ENCODE measurements around the gene ALPL. TPM values are rescaled to one million over a fixed set of nuclear protein-coding genes. Genes with fewer than 3 reads are reported as not detected.

ALPL gene
- total and polyA plus RNA-seq, 4 experiments from 2014 or later: not detected

DNA sequence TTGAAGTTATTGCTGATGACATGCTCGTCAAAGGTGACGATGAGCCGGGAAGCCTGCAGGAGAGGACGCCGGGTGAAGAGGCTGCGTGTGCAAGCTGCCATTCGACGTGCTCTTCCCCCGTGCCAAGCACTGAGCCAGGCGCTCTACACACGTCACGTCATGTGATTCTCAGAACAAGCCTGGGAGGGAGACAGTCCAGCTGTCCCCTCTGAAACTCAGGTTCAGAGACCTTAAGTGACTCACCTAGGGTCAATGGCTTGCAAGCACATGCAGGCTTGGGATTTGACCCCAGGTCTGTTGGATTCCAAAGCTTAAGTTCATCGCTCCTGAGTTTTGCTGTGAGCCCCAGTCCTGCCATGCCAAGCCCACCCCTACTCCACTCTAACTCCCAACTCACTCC lies 102.8 kb downstream of the ALPL start:
- ChIA-PET POLR2A (ENCODE audit: partially characterized antibody) (no interaction called here), CTCF (ENCODE audit: partially characterized antibody) (no interaction called here)
- Mint-ChIP-seq H3K4me1 (peaks cover 5 to 12% (median 8%) of the 10 kb centered on the region in 4 donors), H3K27ac (no peak overlapping the region), H3K27me3 (peaks cover 0 to 9% of the 10 kb centered on the region in 2 donors), H3K9me3 (no peaks in the 10 kb centered on the region), H3K4me3 (no peak overlapping the region), H3K36me3 (no peaks in the 10 kb centered on the region)
- H3K4me1 ChIP-seq (ENCODE audit: insufficient read depth, low read length): no peaks in the 10 kb centered on the region
- no peak overlapping the region for H3K27ac ChIP-seq (ENCODE audit: low read depth, low read length)
- no peaks in the 10 kb centered on the region for H3K27me3 ChIP-seq (ENCODE audit: insufficient read depth, low read length)
- intact Hi-C loops (cut with micrococcal nuclease): no loop called here
- H3K36me3 ChIP-seq (ENCODE audit: insufficient read depth, low read length): no peaks in the 10 kb centered on the region
- no peak for DNase-seq
- H3K4me3 ChIP-seq (ENCODE audit: low read length in 2 of 2): no peak overlapping the region
- no peaks in the 10 kb centered on the region for H3K9me3 ChIP-seq (ENCODE audit: control insufficient read depth in 1 of 2, low read length in 2 of 2)

DNA sequence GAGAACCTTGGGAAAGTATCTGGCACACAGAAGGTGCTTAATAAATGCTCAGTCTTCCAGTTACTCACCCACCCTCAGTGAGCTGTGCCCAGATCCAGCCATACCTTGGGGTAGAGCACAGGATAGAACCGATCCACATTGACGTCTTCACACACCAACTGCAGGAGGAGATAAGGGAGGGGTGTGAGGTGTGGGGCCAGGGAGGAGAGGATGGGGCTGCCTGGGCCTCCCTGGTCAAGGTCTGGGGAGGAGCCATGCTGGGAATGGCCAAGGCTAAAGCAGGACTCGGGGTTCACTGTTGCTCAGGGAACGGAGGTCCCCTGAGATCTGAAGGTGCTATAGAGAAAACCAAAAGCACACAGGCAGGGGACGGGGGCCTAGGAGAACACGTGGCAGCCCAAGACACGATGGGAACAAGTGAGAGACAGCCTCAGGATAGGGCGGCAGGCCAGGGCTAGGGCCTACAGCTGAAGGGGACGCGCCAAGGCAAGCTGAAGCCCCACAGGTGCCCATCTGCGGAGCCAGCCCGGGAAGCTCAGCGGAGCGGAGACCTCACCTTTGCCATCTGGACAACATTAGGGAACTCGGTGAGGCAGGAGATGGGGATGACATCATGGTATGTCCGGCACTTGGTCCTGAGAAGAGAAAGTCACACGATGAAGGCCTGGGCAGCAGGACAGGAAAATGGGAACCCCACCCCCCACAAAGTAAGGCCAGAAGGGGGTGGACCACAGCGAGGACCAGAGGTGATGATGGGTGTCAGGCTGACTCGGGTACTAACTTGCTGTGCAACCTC lies 104.0 kb downstream of the ALPL start:
- H3K4me3 ChIP-seq (ENCODE audit: low read length in 2 of 2): no peak overlapping the region
- H3K4me1 Mint-ChIP-seq: peaks cover 0 to under 1% (median 0%) of the 10 kb centered on the region in 4 donors

DNA sequence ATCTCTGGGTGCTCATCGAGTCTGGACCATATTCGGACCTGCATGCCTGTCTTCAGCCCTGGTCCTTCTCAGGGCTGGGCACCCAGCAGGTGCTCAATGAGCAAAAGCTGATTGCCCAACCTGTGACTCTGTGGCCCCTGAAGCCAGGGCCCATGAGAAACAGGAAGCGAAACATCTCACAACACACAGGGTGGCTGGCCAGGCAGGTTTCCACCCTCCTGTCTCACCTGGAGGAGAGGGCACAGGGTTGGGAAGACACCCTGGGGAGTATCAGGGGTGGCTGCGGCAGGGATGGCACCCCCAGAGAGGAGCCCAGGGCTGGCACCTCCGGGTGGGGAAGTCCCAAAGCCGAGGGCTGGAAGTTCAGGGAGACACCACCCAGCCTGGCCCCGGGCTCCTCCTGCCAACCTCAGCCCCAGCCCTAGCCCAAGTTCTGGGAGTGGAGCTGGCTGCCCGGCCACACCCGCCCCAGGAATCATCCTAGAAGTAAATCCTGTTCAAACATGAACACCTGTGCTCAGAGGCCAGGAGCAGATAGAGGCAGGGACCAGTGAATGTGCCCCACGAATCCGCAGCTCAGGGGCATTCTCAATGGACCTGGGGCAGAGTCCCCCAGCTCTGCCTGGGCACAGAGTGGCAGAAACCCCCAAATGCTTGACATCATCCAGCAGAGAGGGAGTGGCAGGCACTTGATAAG lies 105.3 kb downstream of the ALPL start:
- Histone ChIP-seq H3K4me3 (ENCODE audit: low read length in 2 of 2) (no peak overlapping the region), H3K4me1 (ENCODE audit: insufficient read depth, low read length) (no peaks in the 10 kb centered on the region), H3K27ac (ENCODE audit: low read depth, low read length) (no peak overlapping the region), H3K9me3 (ENCODE audit: control insufficient read depth in 1 of 2, low read length in 2 of 2) (no peaks in the 10 kb centered on the region), H3K27me3 (ENCODE audit: insufficient read depth, low read length) (no peaks in the 10 kb centered on the region), H3K36me3 (ENCODE audit: insufficient read depth, low read length) (no peaks in the 10 kb centered on the region)
- intact Hi-C loops (cut with micrococcal nuclease): no loop called here
- no peak for DNase-seq
- Mint-ChIP-seq H3K36me3 (no peaks in the 10 kb centered on the region), H3K4me3 (no peak overlapping the region), H3K27me3 (peaks cover 1 to 2% of the 10 kb centered on the region in 2 donors), H3K9me3 (no peaks in the 10 kb centered on the region), H3K27ac (no peak overlapping the region), H3K4me1 (no peaks in the 10 kb centered on the region)
- CTCF ChIA-PET (ENCODE audit: partially characterized antibody): no interaction called here
- POLR2A ChIA-PET (ENCODE audit: partially characterized antibody): no interaction called here

More for the DNA sequence above, 104.0 kb downstream of the ALPL start:
- no peak for DNase-seq
- Mint-ChIP-seq H3K36me3 (no peaks in the 10 kb centered on the region), H3K4me3 (no peak overlapping the region), H3K27ac (no peak overlapping the region), H3K9me3 (no peaks in the 10 kb centered on the region), H3K27me3 (peaks cover 0 to 2% of the 10 kb centered on the region in 2 donors)
- Histone ChIP-seq H3K27ac (ENCODE audit: low read depth, low read length) (no peak overlapping the region), H3K27me3 (ENCODE audit: insufficient read depth, low read length) (no peaks in the 10 kb centered on the region), H3K4me1 (ENCODE audit: insufficient read depth, low read length) (no peaks in the 10 kb centered on the region), H3K36me3 (ENCODE audit: insufficient read depth, low read length) (no peaks in the 10 kb centered on the region), H3K9me3 (ENCODE audit: control insufficient read depth in 1 of 2, low read length in 2 of 2) (no peaks in the 10 kb centered on the region)
- ChIA-PET CTCF (ENCODE audit: partially characterized antibody) (no interaction called here), POLR2A (ENCODE audit: partially characterized antibody) (no interaction called here)
- intact Hi-C loops (cut with micrococcal nuclease): no loop called here

DNA sequence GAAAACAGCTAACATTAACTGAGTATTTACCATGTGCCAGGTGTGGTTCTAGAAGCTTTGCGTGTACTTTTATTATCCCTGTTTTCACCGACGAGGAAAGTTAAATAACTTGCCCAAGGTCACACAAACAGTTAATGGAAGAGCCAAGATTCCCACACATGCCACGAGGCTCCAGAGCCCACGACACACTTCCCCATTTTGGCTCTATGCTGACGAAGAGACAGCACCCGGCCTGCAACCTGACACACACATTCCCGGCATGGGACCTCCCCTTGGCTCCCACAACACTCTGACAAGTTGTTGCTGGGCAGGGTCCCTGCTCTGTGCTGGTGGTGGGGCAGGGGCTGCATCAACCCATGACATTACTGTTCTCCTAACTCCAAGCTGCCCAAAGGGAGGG lies 107.1 kb downstream of the ALPL start:
- Histone ChIP-seq H3K4me1 (ENCODE audit: insufficient read depth, low read length) (no peaks in the 10 kb centered on the region), H3K4me3 (ENCODE audit: low read length in 2 of 2) (no peak overlapping the region), H3K36me3 (ENCODE audit: insufficient read depth, low read length) (no peaks in the 10 kb centered on the region), H3K9me3 (ENCODE audit: control insufficient read depth in 1 of 2, low read length in 2 of 2) (no peaks in the 10 kb centered on the region), H3K27me3 (ENCODE audit: insufficient read depth, low read length) (no peaks in the 10 kb centered on the region), H3K27ac (ENCODE audit: low read depth, low read length) (no peak overlapping the region)
- DNase-seq: no peak
- ChIA-PET CTCF (ENCODE audit: partially characterized antibody) (no interaction called here), POLR2A (ENCODE audit: partially characterized antibody) (no interaction called here)
- Mint-ChIP-seq H3K4me1 (peaks cover 0 to 6% (median 3%) of the 10 kb centered on the region in 4 donors), H3K27me3 (peaks cover 5% of the 10 kb centered on the region in 2 donors), H3K4me3 (no peak overlapping the region), H3K27ac (no peak overlapping the region), H3K9me3 (no peaks in the 10 kb centered on the region), H3K36me3 (no peaks in the 10 kb centered on the region)
- intact Hi-C loops (cut with micrococcal nuclease): no loop called here

DNA sequence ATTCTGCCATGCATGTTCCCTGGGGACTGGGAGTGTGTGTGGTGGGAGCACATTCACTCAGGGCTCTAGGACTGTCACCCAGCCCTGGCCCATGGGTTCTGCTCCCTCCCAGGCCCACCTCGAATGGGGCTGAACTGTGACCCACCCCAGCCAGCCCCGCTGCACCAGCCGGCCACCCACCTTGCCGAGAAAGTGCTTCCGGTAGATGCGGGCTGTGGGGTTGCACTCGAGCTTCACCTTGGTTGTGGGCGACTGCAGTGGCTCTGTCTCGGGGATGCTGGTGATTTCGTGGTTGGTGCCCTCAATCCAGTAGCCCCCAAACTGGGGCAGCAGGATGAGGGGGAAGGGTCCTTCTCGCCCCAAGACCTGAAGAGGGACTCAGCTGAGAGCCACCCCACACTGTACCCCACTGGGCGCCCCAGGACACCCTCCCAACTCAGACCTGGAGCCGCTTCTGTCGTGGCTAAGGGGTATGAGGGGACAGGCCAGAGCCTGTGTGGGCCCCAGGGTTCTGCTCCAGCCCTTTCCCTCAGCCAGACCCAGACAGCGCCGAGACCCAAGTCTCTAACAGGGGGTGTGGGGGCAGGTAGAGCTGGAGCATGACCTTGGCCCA lies 108.0 kb downstream of the ALPL start:
- CTCF ChIA-PET (ENCODE audit: partially characterized antibody): no interaction called here
- peaks cover 3 to 10% (median 7%) of the 10 kb centered on the region in 4 donors for H3K4me1 Mint-ChIP-seq

DNA sequence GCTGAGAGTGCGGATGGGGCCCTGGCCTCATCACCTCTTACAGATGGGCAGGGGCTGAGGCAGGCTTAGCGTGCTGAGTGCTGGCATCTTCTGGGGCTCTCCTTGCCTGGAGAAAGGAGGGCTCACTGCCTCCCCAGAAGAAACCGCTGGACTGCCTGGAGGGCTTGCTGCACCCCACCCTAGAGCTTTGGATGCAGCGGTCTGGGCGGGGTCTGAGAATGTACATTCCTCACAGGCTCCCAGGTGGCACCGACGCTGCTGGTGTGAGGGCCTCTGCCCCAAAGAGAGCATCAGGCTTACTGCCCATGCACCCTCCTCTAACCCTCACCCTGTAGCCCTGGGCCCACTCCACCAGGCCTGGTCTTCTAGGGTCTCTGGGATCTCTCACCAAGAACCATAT lies 108.8 kb downstream of the ALPL start:
- ChIA-PET POLR2A (ENCODE audit: partially characterized antibody) (no interaction called here), CTCF (ENCODE audit: partially characterized antibody) (no interaction called here)
- H3K9me3 Mint-ChIP-seq: no peaks in the 10 kb centered on the region
- no peaks in the 10 kb centered on the region for H3K36me3 Mint-ChIP-seq
- no peak overlapping the region for H3K27ac ChIP-seq (ENCODE audit: low read depth, low read length)
- H3K4me3 ChIP-seq (ENCODE audit: low read length in 2 of 2): no peak overlapping the region
- H3K36me3 ChIP-seq (ENCODE audit: insufficient read depth, low read length): no peaks in the 10 kb centered on the region
- intact Hi-C loops (cut with micrococcal nuclease): no loop called here
- DNase-seq: no peak
- H3K4me3 Mint-ChIP-seq: no peak overlapping the region
- no peak overlapping the region for H3K27ac Mint-ChIP-seq
- no peaks in the 10 kb centered on the region for H3K4me1 ChIP-seq (ENCODE audit: insufficient read depth, low read length)
- no peaks in the 10 kb centered on the region for H3K27me3 ChIP-seq (ENCODE audit: insufficient read depth, low read length)
- H3K9me3 ChIP-seq (ENCODE audit: control insufficient read depth in 1 of 2, low read length in 2 of 2): no peaks in the 10 kb centered on the region
- peaks cover 5 to 10% (median 10%) of the 10 kb centered on the region in 4 donors for H3K4me1 Mint-ChIP-seq
- H3K27me3 Mint-ChIP-seq: peaks cover 6 to 11% of the 10 kb centered on the region in 2 donors

More for the DNA sequence above, 108.0 kb downstream of the ALPL start:
- H3K4me3 Mint-ChIP-seq: no peak overlapping the region
- Histone ChIP-seq H3K9me3 (ENCODE audit: control insufficient read depth in 1 of 2, low read length in 2 of 2) (no peaks in the 10 kb centered on the region), H3K36me3 (ENCODE audit: insufficient read depth, low read length) (no peaks in the 10 kb centered on the region), H3K27ac (ENCODE audit: low read depth, low read length) (no peak overlapping the region), H3K27me3 (ENCODE audit: insufficient read depth, low read length) (no peaks in the 10 kb centered on the region), H3K4me1 (ENCODE audit: insufficient read depth, low read length) (no peaks in the 10 kb centered on the region), H3K4me3 (ENCODE audit: low read length in 2 of 2) (no peak overlapping the region)
- no peaks in the 10 kb centered on the region for H3K9me3 Mint-ChIP-seq
- DNase-seq: no peak
- H3K27ac Mint-ChIP-seq: no peak overlapping the region
- peaks cover 5 to 9% of the 10 kb centered on the region in 2 donors for H3K27me3 Mint-ChIP-seq
- intact Hi-C loops (cut with micrococcal nuclease): no loop called here
- no peaks in the 10 kb centered on the region for H3K36me3 Mint-ChIP-seq
- POLR2A ChIA-PET (ENCODE audit: partially characterized antibody): no interaction called here

DNA sequence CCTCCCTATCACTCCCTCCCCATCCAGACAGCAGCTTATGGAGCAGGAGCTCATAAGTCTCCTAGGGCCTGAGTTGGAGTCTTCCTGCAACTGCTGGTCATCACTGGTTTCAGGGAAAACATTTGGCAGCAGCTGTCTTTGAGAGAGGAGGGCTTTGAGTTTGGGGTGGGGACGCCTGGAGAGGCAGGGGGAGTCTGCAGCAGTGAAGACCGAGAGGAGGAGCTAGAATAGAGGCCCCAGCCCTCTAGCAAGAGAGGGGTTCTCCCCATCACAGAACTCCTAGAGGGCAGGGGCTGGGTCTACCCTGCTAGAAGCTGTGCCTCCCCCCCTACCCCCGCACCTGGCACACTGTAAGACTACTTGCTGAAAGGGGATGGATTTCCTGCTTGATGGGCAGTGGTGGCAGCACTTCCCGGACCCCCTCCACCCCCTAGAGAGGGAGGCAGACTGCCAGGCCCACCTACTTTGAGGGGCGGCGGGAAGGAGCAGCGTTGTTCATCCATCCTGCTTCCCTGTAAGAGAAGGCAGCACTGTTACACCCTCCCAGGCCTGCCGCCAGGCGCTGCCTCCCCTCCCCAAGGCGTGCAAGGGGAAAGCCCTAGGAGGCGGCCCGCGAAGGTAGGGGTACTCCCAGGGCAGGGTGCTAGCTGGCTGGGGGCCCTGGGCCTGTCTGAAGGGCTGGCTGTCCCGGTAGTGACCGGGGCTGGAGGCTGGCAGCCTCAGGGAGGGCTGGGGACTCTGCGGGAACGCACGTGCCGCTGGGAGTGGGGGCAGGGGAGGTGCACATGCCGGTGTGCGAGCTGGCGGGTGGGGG lies 109.5 kb downstream of the ALPL start:
- H3K36me3 ChIP-seq (ENCODE audit: insufficient read depth, low read length): no peaks in the 10 kb centered on the region
- intact Hi-C loops (cut with micrococcal nuclease): no loop called here
- H3K27ac Mint-ChIP-seq: no peak overlapping the region
- H3K4me1 Mint-ChIP-seq: peaks cover 5 to 11% (median 10%) of the 10 kb centered on the region in 4 donors
- no peaks in the 10 kb centered on the region for H3K27me3 ChIP-seq (ENCODE audit: insufficient read depth, low read length)
- H3K36me3 Mint-ChIP-seq: no peaks in the 10 kb centered on the region
- no peaks in the 10 kb centered on the region for H3K9me3 Mint-ChIP-seq
- no peak for DNase-seq
- H3K4me3 ChIP-seq (ENCODE audit: low read length in 2 of 2): no peak overlapping the region
- ChIA-PET POLR2A (ENCODE audit: partially characterized antibody) (no interaction called here), CTCF (ENCODE audit: partially characterized antibody) (no interaction called here)
- no peaks in the 10 kb centered on the region for H3K9me3 ChIP-seq (ENCODE audit: control insufficient read depth in 1 of 2, low read length in 2 of 2)
- H3K4me1 ChIP-seq (ENCODE audit: insufficient read depth, low read length): no peaks in the 10 kb centered on the region
- peaks cover 7 to 11% of the 10 kb centered on the region in 2 donors for H3K27me3 Mint-ChIP-seq
- H3K27ac ChIP-seq (ENCODE audit: low read depth, low read length): no peak overlapping the region
- no peak overlapping the region for H3K4me3 Mint-ChIP-seq
